Stimulated activated CD4-positive, alpha-beta T cell treated with anti-CD3 and anti-CD28 coated beads, TNF-alpha, amount 100 ng/mL, for 48 hours (primary cell): Measurements from ENCODE around the gene POGLUT2.

Experiments used
- DNase-seq, 3 donors: peaks; one replicate each; pipeline ENCODE4 v3.0.0-alpha.2; 2020; ENCODE audit warnings: low read depth in 3 of 3

The POGLUT2 gene

GRCh38 chr13:102769679-102770078 is 29.1 kb downstream of the POGLUT2 start:
- no peak for DNase-seq

GRCh38 chr13:102768909-102769308 is 29.9 kb downstream of the POGLUT2 start:
- no peak for DNase-seq

GRCh38 chr13:102763741-102764140 is 35.0 kb downstream of the POGLUT2 start:
- no peak for DNase-seq

DNA sequence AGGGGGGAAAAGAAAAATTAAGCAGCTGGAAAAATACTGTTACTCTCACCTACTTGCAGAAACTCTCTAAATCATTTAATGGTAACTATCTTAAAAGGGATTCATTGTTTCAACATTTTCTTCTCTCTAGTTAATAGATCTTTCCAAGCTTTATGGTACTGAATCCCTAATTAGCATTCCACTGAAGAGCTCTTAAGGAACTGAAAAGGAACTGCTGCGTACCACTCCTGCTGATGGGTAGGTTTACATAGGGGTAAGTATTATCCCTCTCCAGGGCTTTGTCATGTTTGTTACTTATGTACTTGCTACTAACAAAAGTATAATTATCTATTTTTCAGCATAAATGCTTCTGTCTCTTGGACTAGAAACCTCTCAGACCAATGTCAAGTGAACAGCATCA is 37.7 kb downstream of the POGLUT2 start:
- no peak for DNase-seq

- DNase-seq, result no peak
Observed at GRCh38 chr13:102758842-102759241, 39.9 kb downstream of the POGLUT2 start.

GRCh38 chr13:102757006-102757405 is 41.8 kb downstream of the POGLUT2 start:
- no peak for DNase-seq

DNA sequence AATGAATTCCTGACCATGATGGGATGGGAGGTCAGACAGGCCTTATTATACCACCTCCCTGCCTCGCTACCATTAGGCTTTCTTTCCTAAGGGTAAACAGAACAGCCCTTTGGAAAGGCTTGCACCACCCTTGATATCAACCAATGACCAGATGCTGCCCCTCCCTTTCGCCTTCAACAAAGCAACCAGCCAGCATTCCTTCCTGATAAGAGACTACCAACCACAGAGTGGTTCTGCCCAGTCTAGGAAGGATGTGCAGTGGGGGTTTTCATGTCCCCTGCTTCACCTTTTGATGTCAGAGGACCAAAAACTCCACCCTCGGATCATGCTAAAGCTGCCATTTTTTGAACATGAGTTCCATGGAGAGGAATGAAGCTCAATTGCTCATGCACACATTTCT is 46.9 kb downstream of the POGLUT2 start:
- no peak for DNase-seq

DNA sequence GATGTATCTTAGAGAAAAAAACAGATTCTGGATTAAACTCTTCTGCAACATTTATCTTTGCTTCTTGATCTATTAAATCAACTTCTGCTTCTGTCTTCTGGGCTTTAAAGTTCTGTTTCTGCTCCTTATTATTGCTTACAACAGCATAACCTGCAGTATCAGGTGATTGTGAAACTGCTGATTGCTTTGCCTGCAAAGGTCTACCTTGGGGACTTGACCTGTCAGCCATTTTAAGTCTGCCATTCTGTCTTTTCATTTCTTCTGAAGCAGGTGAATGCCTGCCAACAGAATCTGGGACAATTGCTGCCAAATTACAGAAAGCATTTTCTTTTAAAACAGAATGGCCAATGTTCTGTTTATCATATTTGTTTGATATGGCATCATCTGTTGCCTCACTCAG is 56.3 kb downstream of the POGLUT2 start:
- DNase-seq, result no peak

- DNase-seq, result no peak
Observed at GRCh38 chr13:102742101-102742500, 56.7 kb downstream of the POGLUT2 start.
